Measurements from ENCODE around the gene CDS1.
"Not testable (repeated sequence)": the region's sequence is repeated elsewhere in the genome, so short reads cannot be mapped to it uniquely, and the experiment has no call there.

The CDS1 gene

DNA sequence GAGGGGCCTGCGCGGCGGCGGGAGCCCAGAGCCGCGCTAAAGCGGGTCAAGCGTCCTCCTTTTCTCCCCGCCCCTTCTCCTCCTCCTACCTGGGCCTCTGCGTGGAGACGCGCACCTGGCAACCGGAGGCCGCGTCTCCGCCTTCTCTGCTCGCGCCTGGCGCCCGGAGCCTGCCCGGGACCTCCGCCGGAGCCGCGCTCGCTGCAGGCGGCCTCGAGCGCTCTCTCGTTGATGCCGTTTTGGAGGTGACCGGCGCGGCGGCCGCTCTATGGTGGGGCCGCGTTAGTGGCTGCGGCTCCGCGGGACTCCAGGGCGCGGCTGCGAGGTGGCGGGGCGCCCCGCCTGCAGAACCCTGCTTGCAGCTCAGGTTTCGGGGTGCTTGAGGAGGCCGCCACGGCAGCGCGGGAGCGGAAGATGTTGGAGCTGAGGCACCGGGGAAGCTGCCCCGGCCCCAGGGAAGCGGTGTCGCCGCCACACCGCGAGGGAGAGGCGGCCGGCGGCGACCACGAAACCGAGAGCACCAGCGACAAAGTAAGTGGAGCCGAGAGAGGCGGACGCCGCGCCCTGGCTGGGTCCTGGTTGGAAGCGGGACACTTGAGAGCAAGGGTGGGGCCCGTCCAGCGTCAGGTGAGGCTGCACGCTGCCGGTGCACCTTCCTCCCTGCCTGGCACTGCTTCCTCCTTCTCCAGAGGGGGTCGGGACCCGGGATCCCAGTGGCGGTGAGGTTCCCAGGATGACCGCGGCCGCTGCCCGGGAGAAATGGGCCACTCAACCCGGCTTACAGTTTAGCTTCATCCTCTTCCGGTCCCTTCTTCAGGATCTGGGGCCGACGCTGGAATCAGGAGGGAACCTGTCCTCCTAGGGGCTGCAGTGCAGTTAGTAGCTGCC is at the start of gene CDS1:
Gene CDS1, plus strand, starts transcription at position 140 of the 888 bp plus-strand sequence. Its CDS starts 275 bp downstream, at position 415.
- DNase-seq, result peak; percentile 1 to 46 (median 28)

DNA sequence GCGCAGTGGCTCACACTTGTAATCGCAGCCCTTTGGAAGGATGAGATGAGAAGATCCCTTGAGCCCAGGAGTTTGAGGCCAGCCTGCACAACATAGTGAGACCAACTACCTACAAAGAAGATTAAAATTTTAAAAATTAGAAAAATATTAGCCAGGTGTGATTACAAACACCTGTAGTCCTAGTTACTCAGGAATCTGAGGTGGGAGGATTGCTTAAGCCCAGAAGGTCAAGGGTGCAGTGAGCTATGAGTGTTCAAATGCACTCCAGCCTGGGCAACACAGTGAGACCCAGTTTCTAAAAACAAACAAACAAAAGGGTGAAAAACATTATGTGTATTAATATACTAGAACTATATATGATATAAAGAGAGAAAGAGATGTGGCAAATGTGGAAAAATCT is 47.0 kb upstream of the CDS1 start:
- no peak for DNase-seq

DNA sequence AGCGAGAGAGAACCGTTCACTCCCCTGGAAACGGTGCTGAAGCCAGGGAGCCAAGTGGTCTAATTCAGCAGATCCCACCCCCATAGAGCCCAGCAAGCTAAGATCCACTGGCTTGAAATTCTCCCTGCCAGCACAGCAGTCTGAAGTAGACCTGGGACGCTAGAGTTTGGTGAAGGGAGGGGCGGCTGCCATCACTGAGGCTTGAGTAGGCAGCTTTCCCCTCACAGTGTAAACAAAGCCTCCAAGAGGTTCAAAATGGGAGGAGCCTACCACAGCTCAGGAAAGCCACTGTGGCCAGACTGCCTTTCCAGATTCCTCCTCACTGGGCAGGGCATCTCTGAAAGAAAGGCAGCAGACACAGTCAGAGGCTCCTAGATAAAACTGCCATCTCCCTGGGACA is 37.8 kb upstream of the CDS1 start:
- DNase-seq, result no peak

DNA sequence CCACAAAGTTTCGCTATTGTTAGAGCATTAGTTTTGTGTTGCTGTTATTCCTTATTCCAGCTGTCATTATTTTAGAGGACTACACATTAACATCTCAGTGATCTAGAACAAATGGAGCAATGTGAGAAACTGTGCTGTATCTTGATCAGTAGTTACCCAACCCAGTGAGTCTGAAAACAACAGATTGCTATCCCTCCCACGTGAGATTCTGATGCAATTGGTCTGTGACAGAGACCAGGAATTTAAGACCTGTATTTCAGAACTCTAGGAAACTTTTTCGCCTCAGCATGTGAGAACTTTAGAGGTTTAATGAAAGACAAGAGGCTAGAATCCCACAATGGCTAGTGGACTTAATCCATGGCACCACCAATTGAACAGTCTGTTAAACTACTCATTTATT is 35.7 kb upstream of the CDS1 start:
- DNase-seq, result no peak

DNA sequence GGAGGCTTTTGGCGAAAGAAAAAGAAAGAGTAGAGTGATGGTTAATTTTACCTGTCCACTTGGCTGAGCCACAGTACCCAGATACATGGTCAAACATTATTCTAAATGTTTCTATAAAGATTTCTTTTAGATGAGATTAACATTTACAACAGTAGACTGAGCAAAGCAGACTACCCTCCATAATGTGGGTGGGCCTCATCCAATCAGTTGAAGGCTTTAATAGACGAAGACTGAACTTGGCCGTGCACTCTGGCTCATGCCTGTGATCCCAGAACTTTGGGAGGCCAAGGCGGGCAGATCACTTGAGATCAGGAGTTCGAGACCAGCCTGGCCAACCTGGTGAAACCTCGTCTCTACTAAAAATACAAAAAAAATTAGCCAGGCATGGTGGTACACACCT is 33.7 kb upstream of the CDS1 start:
- DNase-seq, result not testable (repeated sequence)

DNA sequence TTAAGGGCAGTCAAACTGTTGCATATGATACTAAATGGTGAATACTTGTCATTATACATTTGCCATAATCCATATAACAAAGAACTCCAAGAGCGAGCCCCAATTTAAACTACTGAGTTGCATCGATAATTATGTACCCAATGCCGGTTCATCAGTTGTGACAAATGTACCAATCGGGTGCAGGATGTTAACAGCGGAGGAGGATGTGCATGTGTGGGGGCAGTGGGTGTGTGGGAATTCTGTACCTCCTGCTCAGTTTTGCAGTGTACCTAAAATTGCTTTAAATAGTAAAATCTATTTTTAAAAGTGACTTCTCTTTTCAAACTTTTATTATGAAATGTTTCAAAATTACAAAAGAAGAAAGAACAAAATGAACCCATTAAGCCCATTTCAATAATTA is 20.8 kb upstream of the CDS1 start:
- DNase-seq, result no peak

DNA sequence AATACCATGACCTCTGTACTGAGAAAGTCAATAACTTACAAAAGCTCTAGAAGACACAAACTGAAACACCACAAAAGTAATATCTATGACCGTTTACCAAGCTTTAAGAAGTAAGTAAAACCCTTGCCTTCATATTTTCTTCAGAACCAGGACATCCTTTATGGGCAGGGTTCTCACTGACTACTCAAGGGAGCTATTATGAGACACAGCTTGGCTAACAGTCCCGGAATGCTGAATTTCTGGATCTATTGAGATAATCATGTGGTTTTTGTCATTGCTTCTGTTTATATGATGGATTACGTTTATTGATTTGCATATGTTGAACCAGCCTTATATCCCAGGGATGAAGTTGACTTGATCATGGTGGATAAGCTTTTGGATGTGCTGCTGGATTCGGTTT is 19.9 kb upstream of the CDS1 start:
- DNase-seq, result no peak

DNA sequence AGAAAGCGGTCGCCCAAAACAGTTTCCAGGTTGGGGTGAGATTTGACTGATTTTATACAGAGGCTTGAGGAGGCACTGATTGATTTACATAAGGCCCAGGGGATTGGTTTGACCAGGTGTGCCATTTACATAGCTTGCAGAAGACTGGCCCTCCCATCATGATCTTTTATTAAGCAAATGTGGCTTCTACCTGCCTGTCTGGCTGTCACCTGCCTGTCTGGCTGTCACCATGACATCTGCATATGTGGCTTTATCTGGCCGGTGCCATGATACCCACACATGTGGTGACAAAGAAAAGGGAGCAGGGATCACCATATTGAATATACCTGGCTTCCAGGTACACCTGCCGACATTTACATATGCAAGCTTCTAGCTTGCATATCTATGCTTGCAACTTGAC is 17.0 kb upstream of the CDS1 start:
- no peak for DNase-seq

DNA sequence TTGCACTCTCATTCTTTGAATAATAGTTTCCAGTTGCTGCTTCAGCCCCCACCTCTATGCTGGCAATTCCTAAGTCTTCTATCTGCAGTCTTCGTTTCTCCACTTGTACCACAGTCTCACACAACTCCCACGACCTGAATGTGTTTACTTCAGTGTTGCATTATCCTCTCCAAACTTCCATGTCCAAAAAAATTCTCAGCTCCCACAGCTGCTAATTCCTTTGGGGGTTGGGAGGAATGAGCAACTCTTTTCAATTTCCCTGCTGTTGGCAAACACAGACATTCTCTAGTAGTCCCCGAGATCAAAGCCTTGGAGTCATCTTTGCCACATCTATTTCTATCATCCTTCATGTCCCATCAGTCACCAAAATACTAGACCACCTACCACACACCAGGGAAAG is 14.4 kb upstream of the CDS1 start:
- no peak for DNase-seq

DNA sequence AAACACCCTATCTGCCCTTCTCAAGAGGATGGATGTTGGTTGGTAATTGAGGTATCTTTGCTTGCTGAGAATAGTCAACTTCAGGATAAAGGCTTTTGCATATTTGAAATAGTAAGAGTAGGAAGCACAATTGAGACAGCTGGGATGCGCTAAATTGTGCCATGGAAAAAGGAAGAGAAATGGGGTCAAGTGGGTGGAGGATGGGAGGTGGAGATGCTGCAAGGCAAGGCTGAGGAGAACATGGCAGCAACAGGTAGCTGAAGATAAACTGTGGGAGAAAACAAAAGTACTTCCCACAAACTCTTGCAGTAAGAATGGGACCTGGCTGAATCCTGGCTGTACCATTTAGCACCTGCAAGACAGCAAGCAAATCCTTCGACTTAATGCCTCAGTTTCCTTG is 13.9 kb upstream of the CDS1 start:
- no peak for DNase-seq

DNA sequence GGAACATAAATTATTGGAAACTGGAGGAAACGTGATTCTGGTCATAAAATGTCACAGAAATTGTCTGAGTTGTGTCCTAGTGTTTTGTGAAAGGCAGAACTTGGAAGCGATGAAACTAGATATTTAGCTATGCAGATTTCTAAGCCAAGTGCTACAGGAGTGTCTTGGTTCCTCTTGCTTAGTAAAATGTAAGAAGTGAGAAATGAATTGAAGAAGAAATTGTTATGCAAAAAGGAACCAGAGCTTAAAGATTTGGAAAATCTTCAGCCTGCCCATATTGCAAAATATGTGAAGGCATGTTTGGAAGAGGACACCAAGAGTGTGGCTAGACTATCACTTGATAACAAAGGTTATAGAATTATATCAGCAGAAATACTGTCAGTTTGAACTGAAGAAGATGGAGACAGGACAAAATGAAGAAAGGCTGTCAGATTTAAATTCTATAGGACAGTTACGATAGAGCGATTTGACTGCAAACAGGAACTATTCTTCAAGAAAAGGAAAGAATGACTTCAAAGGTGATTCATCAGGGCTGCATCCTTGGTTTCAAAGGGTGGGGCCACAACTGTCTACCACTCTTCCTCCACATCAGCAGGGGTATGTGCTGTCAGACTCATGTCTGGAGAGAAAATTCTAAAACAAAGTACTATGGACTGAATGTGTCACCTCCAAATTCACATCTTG is 9.4 kb upstream of the CDS1 start:
- no peak for DNase-seq

DNA sequence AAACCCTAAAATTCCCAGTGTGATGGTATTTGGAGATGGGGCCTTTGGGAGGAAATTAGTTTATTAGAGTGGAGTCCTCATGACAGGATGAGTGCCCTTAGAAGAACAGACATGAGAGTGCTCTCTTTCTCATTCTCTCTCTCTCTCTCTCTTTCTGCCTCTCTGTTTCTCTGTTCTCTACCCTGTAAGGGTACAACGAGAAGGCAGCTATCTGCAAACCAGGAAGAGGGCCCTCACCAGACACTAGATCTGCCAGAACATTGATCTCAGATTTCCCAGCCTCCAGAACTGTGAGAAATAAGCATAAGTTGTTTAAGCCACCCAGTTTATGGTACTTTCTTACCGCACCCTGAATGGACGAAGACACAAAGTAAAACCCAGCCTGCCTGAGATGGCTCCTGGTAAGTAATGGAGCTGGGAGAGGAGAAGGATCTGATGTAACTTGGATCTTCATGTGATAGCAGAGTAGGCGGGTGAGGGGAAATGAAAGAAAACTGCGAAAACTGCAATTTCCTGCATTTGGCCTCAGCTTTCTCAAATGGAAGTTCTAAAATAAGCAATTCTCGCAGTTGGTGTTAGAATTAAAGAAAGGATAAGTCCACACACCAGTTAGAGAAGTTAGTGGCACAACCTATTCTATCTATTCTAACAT is 8.7 kb upstream of the CDS1 start:
- DNase-seq, result no peak

DNA sequence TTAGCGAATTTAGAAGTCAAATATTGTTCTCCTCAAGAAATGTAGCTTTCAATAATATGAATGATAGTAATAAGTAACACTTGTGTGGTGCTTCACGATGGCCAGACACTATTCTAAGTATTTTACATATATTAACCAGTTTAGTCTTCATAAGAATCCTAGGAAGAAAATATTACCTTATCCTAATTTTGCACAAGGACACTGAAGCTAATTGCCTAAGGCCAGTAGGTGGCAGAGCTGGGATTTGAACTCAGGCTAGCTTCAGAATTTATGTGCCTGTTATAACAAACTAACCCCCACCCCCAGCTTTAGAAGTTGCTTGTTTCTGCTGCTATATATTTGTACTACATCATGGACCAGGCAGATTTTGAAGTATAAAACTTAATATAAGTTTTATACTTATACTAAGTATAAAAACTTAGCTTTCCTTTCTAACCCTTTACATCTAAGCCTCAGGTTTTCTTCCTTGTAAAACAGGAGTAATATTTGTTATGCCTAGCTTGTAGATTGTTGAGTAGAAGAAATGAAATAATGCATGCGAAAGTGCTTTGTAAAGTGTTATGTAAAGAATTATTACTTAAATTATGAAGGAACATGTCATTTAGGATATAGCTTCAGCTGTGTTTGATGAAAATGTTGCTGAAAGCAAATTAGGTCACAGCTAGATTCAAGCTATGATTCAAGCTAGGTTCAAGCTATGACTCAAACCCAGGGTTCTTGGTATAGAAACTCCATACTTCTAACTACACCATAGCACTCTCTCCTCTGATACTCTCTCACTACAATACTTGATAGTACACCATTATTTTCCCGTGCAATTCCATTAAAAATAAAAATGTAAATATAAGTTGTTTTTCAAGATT is 4.2 kb upstream of the CDS1 start:
- no peak for DNase-seq

DNA sequence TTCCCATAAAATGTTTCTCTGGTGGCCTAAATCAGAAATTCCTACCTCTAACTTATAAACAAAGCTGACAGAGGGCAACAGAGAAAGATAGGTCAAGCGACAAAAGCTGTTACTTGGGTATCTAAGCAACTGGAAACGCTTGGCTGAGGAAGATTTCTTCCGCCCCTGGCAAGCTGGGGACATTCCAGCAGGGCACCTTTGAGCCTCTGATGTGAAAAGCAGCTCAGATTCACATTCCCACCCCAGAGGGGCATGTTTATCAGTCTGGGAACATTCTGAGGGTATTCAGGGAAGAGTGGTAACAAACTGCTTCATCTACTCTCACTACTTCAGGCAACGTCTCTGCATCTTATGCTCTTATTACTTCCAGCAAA is 3.5 kb upstream of the CDS1 start:
- DNase-seq, result no peak

DNA sequence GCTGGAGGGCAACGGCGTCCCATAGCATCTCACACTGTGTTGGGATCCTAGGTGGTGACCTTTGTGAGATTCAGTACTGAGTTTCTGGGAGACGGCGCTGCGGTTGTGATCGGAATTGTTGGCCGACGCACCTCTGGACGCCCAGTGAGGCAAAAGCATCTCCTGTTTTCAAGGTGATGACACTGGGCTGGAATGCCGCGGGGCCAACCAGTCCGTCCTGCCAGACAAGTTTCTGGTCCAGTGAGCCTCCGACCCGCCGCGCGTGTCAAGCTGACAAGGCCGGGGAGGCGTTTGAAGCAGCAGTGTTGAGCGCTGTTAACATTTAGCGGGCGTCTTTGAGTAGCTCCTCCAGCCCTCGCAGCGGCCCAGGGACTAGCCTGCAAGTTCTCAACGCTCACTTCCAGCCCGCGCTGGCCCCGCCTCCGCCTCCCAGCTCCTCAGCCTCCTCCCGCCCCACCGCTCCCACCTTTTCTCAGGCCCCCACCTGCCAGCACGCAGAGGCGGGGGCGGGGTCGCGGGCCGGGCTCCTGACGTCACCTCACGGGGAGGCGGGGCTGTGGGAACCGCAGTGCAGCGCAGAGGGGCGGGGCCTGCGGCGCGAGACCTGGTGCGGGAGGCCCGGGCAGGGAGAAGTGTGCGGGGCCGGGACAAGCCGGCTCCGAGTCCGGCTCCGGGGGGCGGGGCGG is 482 bp upstream of the CDS1 start:
- DNase-seq, result peak; percentile 54 to 70 (median 65)

DNA sequence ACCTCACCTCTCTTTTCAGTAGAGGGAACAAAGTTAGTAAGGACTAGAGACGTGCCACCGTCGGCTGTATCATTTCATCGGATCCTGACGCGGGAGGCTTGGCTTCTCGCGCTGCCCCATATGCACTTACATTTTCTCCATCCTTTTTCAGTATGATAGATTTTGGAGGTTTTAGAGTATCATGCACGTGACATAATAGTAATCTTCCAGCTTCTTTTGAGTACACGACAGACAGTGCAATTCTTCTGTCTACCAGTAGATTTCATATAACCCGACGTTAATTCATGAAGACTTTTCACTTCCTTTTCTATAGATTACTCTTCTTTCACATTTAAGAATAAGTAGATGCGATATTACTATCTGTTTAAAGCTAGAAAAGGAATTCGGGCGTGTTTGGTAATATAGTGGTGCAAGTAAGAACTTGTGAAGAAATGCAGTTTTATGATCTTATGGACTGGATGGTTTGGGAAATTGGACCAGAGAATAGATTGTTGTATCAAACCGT is 1.0 kb downstream of the CDS1 start:
- DNase-seq, result no peak

DNA sequence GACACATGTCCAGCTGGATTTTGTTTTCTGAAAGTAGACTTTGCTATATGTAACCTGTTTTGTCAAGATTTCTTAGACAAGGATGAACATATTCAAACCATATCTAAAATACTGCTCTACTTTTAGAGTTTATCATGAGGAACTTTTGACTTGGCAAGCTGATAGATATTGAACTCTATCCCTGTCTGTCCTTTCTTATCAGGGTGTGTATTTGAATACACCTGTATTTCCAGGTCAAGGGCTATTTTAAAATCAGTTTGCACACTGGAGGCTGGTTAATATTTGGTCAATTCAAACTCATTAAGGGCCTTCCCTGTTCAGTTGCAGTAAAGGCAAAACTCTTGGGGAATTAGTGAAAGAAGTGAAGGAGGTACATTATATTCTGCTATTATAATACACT is 2.3 kb downstream of the CDS1 start:
- no peak for DNase-seq

DNA sequence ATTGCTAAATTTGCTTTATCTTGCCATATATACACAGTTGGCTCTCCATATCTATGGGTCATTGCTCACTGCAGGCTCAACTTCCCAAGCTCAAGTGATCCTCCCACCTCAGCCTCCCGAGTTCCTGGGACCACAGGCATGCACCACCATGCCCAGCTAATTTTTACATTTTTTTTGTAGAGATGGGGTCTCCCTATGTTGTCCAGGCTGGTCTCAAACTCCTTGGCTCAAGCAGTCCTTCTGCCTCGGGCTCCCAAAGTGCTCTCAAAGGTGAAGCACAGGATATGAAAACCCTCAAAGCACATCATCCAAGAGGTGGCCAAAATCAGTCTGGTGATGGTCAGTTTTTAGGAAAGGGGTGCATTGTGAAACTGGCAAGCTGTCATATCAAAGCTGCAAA is 11.8 kb downstream of the CDS1 start:
- no peak for DNase-seq

DNA sequence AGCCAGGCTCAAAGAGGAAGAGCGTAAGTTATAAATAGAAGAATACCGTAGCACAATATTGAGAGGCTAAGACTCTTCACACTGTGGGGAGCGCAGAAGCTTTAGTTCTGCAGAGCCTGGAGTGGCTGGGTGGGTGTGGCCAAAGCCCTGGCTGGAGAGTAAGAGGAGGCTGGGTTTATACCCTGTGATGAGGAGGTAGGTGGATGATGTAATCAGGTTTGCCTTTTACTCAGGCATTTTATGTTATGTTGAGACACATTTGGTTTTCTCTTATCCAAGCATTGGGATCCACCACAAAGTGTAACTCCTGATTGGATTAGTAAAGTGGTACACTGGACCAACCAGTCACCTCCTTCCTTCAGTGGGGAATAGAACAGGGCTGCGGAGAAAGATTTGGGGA is 13.9 kb downstream of the CDS1 start:
- no peak for DNase-seq

DNA sequence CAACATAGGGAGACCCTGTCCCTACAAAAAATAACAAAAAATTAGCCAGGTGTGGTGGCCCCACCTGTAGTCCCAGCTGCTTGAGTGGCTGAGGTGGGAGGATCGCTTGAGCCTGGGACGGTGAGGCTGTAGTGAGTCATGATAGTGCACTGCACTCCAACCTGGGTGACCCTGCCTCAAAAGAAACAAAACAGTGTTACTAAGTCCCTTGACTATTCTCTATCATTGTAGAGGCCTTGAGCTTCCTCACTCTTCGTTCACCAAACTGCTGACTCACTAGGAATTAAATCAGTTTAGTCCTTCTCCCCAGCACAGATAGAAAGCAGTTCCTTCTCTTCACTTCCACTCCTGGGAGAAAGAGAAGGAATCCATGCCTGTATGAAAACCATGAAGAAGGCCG is 14.5 kb downstream of the CDS1 start:
- DNase-seq, result no peak

DNA sequence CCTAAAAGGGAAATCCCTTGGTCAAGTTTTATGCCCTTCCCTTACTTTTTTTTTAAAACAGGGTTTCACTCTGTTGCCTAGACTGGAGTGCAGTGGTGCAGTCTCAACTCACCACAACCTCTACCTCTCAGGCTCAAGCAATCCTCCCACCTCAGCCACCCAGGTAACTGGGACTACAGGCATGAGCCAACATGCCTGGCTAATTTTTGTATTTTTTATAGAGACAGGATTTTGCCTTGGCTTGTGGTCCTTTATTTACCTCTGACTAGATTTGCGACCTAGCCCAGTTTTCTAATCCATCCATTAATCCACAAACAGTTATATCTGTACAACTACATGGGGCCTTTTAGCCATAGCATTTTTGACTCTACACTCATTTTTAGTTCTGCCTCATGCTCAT is 23.7 kb downstream of the CDS1 start:
- no peak for DNase-seq

DNA sequence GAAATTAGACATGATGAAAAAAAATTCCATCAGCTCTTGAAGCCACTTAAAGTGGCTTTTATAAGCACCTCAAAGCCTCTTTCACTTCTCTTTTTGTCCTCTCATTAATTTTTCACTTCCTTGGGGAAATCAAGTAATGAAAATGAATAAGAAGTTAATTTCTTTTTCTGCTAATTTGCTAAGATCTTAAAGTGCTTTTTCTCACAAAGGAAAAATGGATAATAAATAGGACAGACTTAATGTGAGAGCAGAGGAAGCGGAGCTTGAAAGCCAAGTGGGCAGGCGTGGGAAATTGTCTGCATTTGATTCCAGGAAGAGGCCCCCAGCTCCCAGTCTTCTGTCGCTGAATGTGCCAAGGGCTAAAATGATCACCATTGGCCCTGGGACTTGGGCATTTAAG is 28.6 kb downstream of the CDS1 start:
- no peak for DNase-seq
